Measurements from ENCODE around the gene NEK8.
A peak's percentile ranks its signal among the peaks of the same experiment; 100 is the strongest.

NEK8 gene

DNA sequence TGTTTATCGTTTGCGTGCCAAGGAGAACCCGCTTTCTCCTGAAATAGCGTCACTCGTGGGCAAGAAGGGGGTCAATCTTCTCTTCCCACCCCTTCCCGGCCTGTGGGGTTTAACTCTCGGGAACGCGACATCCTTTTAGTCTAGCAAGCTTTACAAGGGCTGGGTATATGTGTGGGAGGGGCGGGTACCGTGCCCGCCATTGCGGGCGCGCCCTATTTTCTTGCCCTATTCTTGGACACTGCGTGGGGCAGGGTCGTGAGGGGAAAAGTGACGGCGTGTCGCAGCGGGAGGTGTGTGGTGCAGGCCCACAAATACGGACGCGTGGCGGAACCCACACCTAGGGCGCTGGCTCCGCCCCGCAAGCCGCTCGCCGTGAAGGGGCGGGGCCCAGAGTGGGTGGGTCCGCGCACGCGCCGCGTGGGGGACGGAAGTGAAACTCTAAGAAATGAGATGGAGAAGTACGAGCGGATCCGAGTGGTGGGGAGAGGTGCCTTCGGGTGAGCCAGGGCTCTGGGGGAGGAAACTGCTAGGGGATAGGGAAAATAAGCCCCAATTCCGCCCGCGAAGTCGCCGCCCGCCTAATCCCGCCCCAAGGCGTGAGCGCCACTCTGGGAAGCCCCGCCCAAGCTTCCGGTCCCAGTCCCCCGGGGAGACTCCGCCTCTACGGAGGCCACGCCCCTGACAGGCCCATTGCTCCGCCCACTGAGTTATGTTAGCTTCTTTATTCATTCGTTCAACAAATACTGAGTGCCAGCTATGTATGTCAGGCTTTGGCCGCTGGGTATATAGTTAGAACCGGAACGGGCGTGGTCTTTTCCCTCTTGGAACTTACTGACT is at the start of gene NEK8:
Gene NEK8 (plus strand): TSS at position 425 of the 837 bp plus-strand sequence. CDS start 26 bp downstream, at position 451.
- DNase-seq (ENCODE audit: low spot score): peak; percentile 96

DNA sequence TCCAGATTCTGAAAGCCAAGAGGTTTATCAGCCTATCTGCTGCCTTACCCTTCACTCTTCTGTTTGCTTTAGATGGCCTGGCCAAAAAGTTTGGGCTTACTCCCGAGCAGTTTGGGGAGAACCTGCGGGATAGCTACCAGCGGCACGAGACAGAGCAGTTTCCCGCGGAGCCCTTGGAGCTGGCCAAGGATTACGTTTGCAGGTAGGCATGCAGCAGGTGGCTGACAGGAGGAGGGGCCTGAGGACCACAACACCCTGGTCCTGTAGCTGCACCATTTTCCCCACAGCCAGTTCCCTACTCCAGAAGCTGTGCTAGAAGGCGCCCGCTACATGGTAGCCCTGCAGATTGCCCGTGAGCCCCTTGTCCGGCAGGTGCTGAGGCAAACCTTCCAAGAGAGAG is 45.9 kb upstream of the NEK8 start:
- peak; percentile 30 for DNase-seq (ENCODE audit: low spot score)

DNA sequence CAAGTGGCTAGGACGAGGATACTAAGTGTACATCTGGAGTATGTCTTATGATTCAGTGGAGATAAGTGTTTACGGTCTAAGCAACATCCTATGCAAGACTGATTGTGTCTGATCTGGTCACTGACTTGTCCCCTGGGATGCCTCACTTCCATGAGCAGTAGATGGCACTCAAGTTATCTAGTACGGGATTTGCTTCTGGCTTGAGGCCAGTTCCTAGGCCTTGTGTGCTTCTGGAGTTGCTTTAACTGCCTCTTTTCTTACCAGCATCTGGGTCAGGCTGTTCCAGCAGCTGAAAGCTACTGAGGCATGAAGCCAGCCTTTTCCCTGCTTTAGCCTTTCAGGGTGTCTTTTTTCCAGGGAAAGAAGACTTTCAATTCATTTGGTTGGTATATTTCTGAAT is 43.6 kb upstream of the NEK8 start:
- peak; percentile 86 for DNase-seq (ENCODE audit: low spot score)

DNA sequence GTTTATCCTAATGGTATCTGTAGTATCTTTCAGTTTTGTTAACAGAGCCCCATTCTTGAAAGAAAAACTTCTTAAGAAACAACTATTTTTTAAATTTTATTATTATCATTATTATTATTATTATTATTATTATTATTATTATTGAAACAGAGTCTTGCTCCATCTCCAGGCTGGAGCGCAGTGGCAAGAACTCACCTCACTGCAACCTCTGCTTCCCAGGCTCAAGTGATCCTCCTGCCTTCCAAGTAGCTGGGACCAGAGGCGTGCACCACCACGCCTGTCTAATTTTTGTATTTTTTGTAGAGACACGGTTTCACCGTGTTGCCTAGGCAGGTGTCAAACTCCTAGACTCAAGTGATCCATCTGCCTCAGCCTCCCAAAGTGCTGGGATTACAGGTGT is 43.2 kb upstream of the NEK8 start:
- no peak for DNase-seq (ENCODE audit: low spot score)

DNA sequence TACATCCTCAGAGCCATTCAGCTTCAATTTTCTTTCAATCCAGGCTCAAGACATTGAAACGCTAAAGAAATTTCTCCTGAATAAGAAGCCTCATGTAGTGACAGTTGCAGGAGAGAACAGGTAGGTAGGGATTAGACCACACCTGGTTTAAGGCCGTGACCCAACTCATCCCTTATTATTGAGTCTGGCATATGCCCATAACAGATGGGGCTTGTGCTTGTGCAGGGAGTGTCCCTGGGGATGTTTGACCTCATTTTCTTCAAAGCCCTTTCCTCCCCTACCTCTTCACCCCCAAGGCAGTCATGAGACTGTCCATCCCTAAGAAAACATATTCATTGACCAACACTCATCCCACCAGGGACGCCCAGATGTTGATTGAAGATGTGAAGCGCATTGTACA is 42.3 kb upstream of the NEK8 start:
- DNase-seq (ENCODE audit: low spot score): peak; percentile 58

DNA sequence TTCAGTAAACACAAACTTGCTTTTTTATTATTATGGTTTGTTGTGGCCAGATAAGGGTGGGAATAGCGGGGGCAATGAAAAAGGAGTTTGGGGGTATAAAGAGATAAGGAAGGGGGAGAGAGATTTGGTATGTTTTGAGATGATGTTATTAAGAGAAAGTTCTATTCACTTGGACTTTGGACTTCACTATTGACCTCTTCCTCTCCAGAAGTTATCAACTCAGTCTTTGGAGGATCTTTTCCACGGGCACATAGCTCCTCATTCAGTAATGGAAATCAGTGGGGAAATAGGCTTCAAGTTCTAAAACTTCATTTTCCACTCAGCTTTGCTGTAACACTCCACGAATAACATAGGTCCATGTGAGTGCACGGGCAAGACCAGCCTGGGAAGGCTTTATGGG is 40.1 kb upstream of the NEK8 start:
- no peak for DNase-seq (ENCODE audit: low spot score)

DNA sequence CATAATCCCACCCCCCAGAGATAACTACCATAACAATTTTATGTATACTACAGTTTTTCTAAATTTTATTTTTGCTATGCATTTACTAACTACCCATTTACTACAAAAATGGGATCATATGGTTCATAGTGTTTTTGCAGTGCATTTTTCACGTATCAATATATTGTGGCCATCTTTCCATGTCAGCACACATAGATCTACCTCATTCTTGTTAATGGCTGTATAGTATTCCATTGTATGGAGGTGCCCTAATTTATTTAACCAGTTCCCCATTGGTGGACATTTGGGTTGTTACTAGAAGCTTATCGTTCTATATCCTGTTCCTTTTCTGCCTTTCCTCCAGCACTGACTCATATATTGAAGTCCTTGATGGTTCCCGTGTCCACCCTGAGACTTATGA is 39.6 kb upstream of the NEK8 start:
- DNase-seq (ENCODE audit: low spot score): no peak

DNA sequence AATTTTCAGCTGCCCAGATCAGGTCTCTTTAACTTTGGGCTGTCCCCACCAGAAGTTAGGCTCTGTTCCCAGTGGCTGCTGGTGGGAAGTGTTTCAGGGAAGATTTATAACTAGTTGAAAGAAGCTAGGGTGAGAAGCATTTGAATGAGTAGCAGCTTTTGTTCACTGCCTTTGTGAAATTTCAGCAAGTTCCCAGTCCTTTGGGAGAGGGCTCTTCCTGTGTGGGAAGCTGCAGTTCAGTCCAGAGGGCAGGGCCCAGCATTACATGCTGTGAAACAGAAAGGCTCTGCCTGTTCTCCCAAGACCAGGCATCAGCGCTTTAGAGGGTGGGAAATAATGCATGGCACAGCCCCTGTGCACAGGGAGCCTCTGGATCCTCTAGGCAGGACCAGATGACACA is 34.7 kb upstream of the NEK8 start:
- no peak for DNase-seq (ENCODE audit: low spot score)

DNA sequence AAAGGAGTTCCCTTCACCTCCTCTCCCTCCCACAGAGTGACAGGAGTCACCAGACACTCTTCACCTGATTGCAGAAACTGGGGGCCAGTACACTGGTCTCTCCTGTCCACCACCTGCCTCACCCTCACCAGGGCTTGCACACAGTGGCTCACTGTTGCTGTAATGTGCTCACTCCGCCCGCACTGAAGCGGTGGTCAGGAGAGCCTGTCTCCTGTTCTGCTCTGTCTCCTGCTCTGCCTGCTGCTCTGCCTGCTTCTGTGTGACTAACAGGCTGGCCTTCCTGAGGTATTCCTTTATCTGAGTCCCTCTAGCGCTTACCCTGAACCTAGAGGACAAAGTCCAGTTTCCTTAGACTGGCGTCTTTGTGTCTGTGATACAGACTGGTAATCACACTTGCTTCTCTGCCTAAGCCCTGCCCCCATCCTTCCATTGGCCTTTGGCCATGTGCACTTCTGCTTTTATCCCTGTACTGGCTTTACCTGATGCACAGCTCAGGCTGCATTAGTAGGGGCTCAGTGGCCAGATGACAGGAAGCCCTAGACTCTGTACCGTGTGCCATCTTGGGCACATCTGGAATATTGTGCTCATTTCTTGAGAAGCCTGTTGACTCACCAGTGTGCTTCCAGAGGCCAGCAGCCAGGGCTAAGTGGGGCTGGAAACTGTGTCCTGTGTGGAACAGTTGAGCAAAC is 30.2 kb upstream of the NEK8 start:
- DNase-seq (ENCODE audit: low spot score): peak; percentile 36

DNA sequence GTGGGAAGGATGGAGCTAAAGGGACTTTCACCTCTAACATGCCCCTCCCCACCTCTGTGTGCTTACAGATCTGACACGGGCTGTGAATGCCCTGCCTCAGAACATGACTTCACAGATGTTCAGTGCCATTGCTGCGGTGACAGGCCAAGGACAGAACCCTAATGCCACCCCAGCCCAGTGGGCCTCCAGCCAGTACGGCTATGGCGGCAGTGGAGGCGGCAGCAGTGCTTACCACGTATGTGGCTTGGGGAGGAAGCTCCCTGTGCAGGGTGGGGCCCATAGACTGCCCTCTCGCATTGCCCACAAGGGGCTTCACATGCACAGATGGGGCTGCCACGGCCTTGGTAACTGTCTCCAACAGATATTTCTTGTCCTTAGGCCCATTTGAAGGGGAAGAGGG is 28.3 kb upstream of the NEK8 start:
- DNase-seq (ENCODE audit: low spot score): peak; percentile 30

DNA sequence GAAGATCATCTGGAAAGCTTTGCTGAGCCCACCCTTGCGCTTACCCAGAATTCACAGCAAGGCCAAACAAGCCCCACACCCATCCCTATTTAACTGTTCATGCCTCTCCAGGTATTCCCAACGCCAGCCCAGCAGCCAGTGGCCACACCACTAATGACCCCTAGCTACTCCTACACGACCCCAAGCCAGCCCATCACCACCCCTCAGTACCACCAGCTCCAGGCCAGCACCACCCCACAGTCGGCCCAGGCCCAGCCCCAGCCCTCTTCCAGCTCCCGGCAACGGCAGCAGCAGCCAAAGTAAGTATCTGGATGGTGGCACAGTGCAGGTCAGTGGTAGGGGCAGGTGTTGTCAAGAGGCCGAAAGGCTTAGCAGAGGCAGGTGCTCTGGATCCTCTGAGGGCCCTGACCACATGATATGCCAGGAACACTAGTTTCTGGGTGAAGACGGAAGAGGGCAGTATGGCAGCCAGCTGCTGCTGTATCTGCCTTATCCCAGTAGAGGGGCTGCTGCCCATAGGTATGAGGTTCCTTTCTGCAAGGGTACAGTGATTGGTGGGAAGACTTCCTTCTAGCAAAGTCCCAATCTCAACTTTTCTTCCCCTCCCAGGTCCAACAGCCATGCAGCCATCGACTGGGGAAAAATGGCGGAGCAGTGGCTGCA is 27.6 kb upstream of the NEK8 start:
- DNase-seq (ENCODE audit: low spot score): peak; percentile 39

DNA sequence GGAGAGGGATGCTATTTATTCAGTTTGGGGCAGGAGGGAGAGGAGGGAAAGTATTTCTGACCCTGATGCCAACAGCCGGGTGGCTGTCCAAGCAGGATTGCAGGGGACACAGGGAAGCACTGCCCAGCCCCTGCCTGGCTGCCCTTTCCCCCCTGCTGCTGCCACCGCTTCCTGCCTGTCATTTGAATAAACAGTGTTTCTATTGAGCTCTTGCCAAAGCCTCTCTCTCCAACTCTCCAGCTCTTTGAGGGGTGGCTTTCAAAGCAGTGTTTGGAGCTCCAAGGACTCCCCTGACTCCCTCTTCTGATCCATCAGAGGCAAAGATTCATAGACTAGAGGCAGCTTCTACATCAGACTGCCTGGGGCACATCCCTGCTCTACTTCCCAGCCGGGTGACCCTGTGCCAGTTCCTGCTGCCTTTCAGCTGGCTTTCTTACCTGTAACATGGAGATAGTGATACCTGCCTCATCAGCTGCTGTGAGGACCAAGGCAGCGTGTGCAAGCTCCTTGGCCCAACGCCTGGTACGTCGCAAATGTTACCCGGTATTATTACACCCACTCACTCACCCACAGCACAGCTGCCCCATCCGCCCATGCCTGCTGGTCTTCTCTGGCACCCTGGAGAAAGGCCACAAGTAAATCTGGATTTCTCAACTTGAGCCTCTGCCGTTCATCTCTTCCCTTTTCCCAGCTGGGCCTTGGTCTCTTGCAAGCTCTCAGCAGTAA is 26.4 kb upstream of the NEK8 start:
- DNase-seq (ENCODE audit: low spot score): no peak

DNA sequence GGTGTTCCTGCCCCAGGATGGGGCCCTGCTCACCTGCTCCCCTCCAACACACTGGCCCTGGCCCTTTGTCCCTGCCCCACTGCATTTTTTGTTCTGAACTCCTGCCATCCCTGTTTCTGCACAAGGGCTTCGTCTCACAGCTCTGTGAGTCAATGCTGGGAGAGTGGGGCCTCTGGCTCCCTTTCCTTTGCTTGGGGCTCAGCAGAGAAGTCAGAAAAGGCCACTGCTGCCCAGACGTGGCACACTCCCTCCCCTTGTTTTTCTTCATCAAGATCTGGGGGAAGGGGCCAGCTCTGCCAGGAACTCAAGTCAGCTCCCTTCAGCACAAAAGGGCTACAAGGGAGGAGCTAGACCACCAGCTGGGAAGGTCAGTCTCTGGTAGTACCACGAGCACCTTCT is 25.8 kb upstream of the NEK8 start:
- DNase-seq (ENCODE audit: low spot score): no peak

DNA sequence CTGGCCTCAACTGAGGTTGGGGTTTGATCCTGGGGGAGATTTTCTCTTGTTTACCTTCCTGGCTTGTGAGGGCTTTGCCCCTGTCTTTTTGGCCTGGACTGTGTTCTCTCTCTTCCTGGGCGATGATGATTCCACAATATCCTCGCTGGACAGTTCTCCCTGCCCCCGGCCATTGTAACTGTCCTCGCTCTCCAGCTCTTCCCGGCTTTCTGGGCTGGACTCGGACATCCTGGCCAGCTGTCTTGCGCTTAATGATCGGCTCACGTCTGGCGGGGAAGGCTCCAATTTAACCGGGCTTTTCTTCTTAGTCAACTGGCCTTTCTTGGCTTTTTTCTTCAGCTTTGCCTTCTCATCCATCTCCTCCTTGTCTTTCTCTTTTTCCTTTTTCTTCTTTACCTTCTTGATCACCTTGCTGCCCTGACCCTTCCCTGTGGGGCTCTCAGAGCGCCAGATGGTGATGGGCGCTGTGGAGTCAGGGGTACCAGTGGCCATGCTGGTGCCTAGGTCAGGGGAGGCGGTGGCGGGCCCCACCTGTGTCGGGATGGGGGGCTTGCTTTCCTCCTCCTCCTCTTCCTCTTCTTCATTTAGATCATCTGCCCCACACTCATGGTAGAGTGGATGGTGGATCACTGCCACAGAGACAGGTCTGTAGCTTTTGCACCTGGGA is 24.9 kb upstream of the NEK8 start:
- peak; percentile 35 for DNase-seq (ENCODE audit: low spot score)

DNA sequence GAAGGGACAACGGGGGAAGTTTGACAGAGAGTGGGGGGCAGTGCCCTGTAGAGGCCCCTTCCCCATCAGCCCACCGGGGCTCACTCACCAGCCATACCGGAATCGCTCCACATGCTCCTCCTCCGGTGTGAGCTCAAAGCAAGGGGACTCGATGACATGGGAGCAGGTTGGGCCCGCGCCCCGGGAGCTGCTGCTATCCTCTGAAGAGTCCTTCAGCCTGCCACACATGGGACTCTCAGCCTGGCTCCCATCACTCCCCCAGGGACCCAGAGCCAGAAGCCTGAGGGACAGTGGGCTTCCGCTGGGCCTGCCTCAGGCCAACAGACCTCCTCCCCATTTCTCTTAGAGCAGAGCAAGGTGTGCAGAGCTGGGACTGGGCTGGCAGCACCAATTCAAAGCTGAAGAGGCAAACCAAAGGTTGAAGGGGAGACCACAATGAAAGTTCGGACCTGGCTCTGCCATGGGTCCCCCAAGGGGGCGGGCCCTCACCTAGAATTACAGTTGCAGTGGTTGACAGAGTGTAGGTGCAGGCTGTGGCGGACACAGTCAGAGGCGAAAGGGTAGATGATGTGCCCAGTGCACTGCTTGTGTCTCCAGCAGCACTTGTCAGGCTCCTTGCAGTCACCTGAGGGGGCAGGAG is 24.2 kb upstream of the NEK8 start:
- peak; percentile 41 for DNase-seq (ENCODE audit: low spot score)

DNA sequence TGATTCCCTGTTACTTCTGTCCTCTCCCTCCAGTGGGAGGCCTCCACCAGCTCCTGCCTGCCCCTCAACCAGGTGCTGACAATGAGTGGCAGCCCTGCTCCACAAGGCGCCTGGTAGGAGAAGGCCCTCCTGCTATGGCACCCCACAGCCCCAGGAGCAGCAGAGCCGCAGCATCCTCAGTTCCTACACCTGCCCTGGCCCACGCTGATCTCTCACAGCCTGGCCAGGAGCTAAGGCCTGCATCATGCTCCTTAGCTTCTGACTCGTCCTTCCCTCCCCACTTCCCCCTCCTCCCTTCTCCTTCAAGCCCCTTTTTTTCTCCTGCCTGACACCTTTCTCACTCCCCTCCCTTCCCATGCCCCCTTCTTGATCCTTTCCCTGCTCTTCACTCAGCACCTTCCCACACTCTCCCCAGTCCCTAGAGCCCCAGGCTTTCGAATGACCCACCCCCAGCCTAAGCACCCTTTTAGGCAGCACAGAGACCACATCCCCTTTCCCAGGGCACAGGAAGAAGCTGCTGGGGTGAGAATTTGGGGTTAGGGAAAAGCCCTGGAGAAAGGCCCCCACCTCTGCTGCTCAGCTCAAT is 23.4 kb upstream of the NEK8 start:
- peak; percentile 42 for DNase-seq (ENCODE audit: low spot score)

DNA sequence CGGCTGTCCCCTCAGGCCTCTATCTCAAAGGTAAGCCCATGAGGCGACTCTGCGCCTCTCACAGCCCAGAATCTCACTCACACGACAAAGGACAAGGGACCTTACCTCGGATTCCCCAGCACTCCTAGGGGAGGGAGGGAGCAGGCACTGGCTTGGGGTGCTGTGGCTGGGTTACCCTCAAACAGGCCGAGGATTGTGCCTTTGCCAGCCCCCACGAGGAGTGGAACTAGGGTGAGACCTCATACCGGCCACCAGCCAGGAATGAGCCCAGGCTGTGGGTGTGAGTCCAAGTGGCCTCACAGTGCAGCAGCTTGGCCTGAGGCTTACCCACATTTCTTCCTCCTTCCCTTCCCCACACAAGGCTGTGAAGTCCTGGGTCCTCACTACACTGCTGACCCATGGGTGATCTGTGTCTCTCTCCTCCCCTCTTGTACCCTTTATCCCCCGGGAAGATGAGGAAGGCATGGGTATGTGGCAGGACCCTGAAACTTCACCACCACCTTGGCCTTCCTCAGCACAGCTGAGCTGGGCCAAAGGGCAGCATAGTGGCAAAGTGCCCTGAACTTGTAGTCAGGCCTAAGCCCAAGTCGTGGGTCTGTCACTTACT is 22.8 kb upstream of the NEK8 start:
- DNase-seq (ENCODE audit: low spot score): peak; percentile 38

DNA sequence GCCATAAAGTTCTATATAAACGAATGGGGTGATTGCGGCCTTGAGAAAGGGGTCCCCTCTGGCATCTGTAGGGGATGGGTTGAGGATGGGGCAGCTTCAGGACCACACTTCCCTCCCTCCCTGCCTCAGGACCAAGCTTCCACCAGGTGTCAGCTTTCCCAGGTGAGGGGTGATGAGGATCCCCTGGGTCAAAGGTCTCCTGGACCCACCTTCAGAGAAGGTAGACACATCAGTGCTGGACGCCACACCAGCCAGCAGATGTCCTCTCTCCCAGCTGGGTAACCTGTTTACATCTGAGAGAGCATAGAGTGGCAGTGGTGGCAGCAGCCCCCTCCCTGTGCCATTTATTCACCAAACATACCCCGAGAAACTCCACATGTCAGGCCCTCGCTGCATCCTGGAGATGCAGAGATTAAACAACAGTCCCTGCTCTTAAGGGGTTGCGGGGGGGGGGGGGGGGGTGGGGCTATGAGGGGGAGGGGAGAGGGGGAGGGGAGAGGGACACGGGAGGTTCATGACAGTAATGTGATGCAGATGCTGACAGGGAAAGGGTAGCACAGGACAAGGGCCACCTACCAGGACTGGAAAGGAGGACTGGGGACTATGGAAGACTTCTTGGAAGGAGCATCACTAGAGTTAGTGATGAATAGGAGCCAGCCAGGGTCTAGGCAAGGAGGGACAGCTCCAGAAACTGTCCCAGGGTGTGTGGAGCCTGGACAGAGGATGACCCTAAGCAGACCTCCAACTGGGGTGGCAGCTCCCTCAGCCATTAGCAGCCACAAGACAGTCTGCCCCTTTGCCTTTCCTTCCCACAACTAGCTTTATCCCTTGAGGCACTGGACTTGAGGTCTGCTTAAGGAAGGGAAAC is 21.9 kb upstream of the NEK8 start:
- DNase-seq (ENCODE audit: low spot score): peak; percentile 31

DNA sequence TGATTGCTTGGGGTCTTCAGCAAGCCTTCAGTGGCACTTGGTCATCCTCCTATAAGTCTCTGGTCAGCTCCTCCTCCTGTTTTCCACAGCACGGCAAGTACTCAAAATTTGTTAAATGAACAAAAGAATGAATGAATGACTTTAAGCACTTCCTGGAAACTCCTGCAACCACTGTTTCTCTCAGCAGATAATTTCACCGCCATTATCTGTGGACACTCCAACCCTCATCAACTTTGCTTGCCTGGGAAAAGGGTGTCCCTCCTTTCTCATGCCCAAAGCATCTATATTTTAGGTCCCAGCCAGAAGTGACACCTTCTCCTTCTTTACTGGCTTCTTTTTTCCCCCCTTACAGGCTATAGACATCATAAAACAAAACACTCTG is 21.3 kb upstream of the NEK8 start:
- no peak for DNase-seq (ENCODE audit: low spot score)
